K562 (cell line): ENCODE results near the gene KCNJ5. TPM values are rescaled to one million over a fixed set of nuclear protein-coding genes. Genes with fewer than 3 reads are reported as not detected.

Source experiments
- ATAC-seq: fragments of 200-7000 bp; cut with Tn5 transposase; 3 replicates; pipeline ENCODE4 v1.9.1; 2020; ENCODE audit warnings: moderate library complexity
- BruUV-seq: library from RNA; stranded (reverse); fragments of 400-500 nt; replicated peaks from 2 replicates; lab custom pipeline; 2021; lab: Mats Ljungman, UMichigan
- CTCF ChIA-PET: fragments of 300-600 bp; formaldehyde crosslinking; extraction: SDS; loops from one replicate; lab custom pipeline; 2021; ENCODE audit warnings: low intra/inter-chr PET ratio; lab: Yijun Ruan, JAX
- POLR2A ChIA-PET: fragments of 300-600, 350-650 bp; sonication (Branson Sonifier 250); formaldehyde crosslinking; extraction: SDS; loops from one replicate; lab custom pipeline; 2021; ENCODE audit warnings: antibody characterized with exemption, inconsistent platforms; lab: Yijun Ruan, JAX
- DNase-seq, 4 experiments: peaks; one replicate each; pipeline versions ENCODE4 v3.0.0 to v3.0.0-alpha.2; 2011 to 2018; ENCODE audit warnings: low spot score in 3 of 4, mixed read lengths in 3 of 4; ENCODE audit errors: extremely low read depth in 1 of 4
- FAIRE-seq: peaks from 2 replicates; lab custom pipeline; 2011; peaks lifted over from hg19 to GRCh38; lab: Jason Lieb, UNC
- H2AFZ ChIP-seq: 2 replicates; pipeline ENCODE4 v1.6.0; 2011; ENCODE audit warnings: low read depth, low read length, control low read depth, inconsistent platforms
- H3K27ac ChIP-seq: fragments of 200-600 bp; 3 replicates; pipeline ENCODE4 v1.8.0; 2011; ENCODE audit warnings: low read depth, mild to moderate bottlenecking, control low read depth, inconsistent platforms, low read length, moderate library complexity, mixed read lengths; ENCODE audit errors: extremely low read depth
- H3K27me3 ChIP-seq, 2 experiments: fragments of 300-600 bp in 1 of 2; 2 replicates in 1 of 2; 3 replicates in 1 of 2; pipeline versions ENCODE4 v1.6.0 to v1.8.0; 2011; ENCODE audit warnings: inconsistent platforms in 2 of 2, low read length in 2 of 2, mild to moderate bottlenecking in 1 of 2, mixed read lengths in 1 of 2, moderate library complexity in 1 of 2; ENCODE audit not compliant: control insufficient read depth in 2 of 2, insufficient read depth in 2 of 2
- H3K36me3 ChIP-seq: fragments of 300-600 bp; 3 replicates; pipeline ENCODE4 v1.8.0; 2011; ENCODE audit warnings: mild to moderate bottlenecking, low read length, inconsistent platforms; ENCODE audit not compliant: control insufficient read depth, insufficient read depth
- H3K4me1 ChIP-seq, 2 experiments: fragments of 200-600 bp in 1 of 2; replicated peaks in 1 of 2; 2 replicates in 1 of 2; 3 replicates in 1 of 2; pipeline versions ENCODE4 v1.5.1 to v1.8.0; 2011; ENCODE audit warnings: inconsistent platforms in 2 of 2, low read length in 2 of 2, mild to moderate bottlenecking in 1 of 2, mixed read lengths in 1 of 2, moderate library complexity in 1 of 2; ENCODE audit not compliant: control insufficient read depth in 2 of 2, insufficient read depth in 2 of 2
- H3K4me2 ChIP-seq: 2 replicates; pipeline ENCODE4 v1.6.1; 2011; ENCODE audit warnings: low read length, control low read depth, inconsistent platforms, mixed read lengths; ENCODE audit not compliant: insufficient read depth
- H3K4me3 ChIP-seq: fragments of 200-600 bp; sonication (generic), shearing (Covaris generic); 2 replicates; pipeline ENCODE4 v1.5.1; 2016; ENCODE audit warnings: control low read depth, inconsistent platforms
- H3K79me2 ChIP-seq: fragments of 200-600 bp; 3 replicates; pipeline ENCODE4 v1.8.0; 2011; ENCODE audit warnings: low read length, inconsistent platforms; ENCODE audit not compliant: control insufficient read depth, insufficient read depth
- H3K9ac ChIP-seq, 2 experiments: 2 replicates each; pipeline versions ENCODE4 v1.6.0 to v1.6.1; 2011; ENCODE audit warnings: low read depth in 2 of 2, low read length in 2 of 2, control low read depth in 1 of 2, inconsistent platforms in 1 of 2, mild to moderate bottlenecking in 1 of 2, mixed read lengths in 1 of 2; ENCODE audit not compliant: insufficient read depth in 1 of 2
- H3K9me1 ChIP-seq: one replicate; pipeline ENCODE4 v1.6.0; 2011; ENCODE audit warnings: inconsistent platforms, mild to moderate bottlenecking, low read length, moderate library complexity; ENCODE audit not compliant: control insufficient read depth, insufficient read depth
- H3K9me3 ChIP-seq: replicated peaks from 2 replicates; pipeline ENCODE4 v1.5.1; 2011; ENCODE audit warnings: low read depth, low read length, inconsistent platforms; ENCODE audit not compliant: control insufficient read depth, insufficient read depth
- H4K20me1 ChIP-seq: replicated peaks from 2 replicates; pipeline ENCODE4 v1.6.1; 2011; ENCODE audit warnings: low read length, inconsistent platforms, mixed read lengths; ENCODE audit not compliant: control insufficient read depth, insufficient read depth
- CAMTA2 ChIP-seq: fragments of 250-450 bp; sonication (Bioruptor Pico); conservative IDR thresholded peaks from 2 replicates; pipeline ENCODE4 v1.5.1; 2022
- GABPA ChIP-seq: fragments of 200-800 bp; sonication (Bioruptor generic); conservative IDR thresholded peaks from 2 replicates; pipeline ENCODE4 v1.6.1; 2016; ENCODE audit warnings: low read depth, missing genetic modification characterization, missing compliant biosample characterization
- KDM4B ChIP-seq, 2 experiments: fragments of 450-650 bp in 1 of 2; sonication (generic) in 1 of 2; IDR thresholded peaks; 2 replicates each; pipeline ENCODE4 v1.6.1; 2016 to 2017; ENCODE audit warnings: borderline replicate concordance in 2 of 2, antibody characterized with exemption in 1 of 2, low read depth in 1 of 2, mild to moderate bottlenecking in 1 of 2
- MIER1 ChIP-seq: fragments of 450-650 bp; IDR thresholded peaks from 2 replicates; pipeline ENCODE4 v1.6.1; 2016; ENCODE audit warnings: antibody characterized with exemption, mild to moderate bottlenecking, low read depth
- NFE2L1 ChIP-seq: fragments of 450-650 bp; IDR thresholded peaks from 2 replicates; pipeline ENCODE4 v1.6.1; 2016; ENCODE audit warnings: missing genetic modification characterization, low read depth, mild to moderate bottlenecking, missing compliant biosample characterization, moderate library complexity, borderline replicate concordance
- NFYB ChIP-seq: IDR thresholded peaks from 2 replicates; pipeline ENCODE4 v1.6.1; 2011; ENCODE audit warnings: mild to moderate bottlenecking, moderate library complexity; ENCODE audit not compliant: insufficient read length; ENCODE audit errors: extremely low read depth
- NUFIP1 ChIP-seq: fragments of 450-650 bp; IDR thresholded peaks from 2 replicates; pipeline ENCODE4 v1.6.1; 2018; ENCODE audit not compliant: partially characterized antibody
- RB1 ChIP-seq: fragments of 450-650 bp; IDR thresholded peaks from 2 replicates; pipeline ENCODE4 v1.6.1; 2017; ENCODE audit warnings: low read depth, mild to moderate bottlenecking
- ZBTB1 ChIP-seq: sonication (generic); formaldehyde crosslinking; IDR thresholded peaks from 2 replicates; pipeline ENCODE4 v1.8.1; 2023; ENCODE audit warnings: missing genetic modification reagents, low read depth, mild to moderate bottlenecking, borderline replicate concordance
- ZNF512 ChIP-seq: IDR thresholded peaks from 2 replicates; pipeline ENCODE4 v1.6.1; 2016; ENCODE audit warnings: missing genetic modification characterization, missing compliant biosample characterization
- WGBS: fragments of 100-300 bp; shearing (Covaris generic); methylation state at CpG from one replicate; pipeline ENCODE4 v1.1.6; 2016; ENCODE audit warnings: low coverage, mixed read lengths; ENCODE audit not compliant: insufficient coverage; ENCODE audit errors: missing lambda C conversion rate; 5-methylcytosine and 5-hydroxymethylcytosine counted together
- in situ Hi-C: fragments of 300-500 bp; cut with MboI; formaldehyde crosslinking; loops from 4 replicates; pipeline ENCODE4 v1.15.0; 2018; ENCODE audit warnings: inconsistent platforms, mixed read lengths
- intact Hi-C: fragments of 100-400 bp; cut with micrococcal nuclease; formaldehyde crosslinking; loops from 2 replicates; pipeline ENCODE4 v1.14.2; 2022
- polyA plus RNA-seq, 8 experiments: library from polyadenylated mRNA; depleted of rRNA in 4 of 8; stranded (reverse) in 5 of 8; unstranded in 3 of 8; fragments of >200 nt; fragmentation: Nextera tagmentation in 2 of 8; fragmentation: Illumina TruSeq in 1 of 8; extraction: Ambion mirVana in 2 of 8; extraction: Trizol in 1 of 8; gene quantifications; 2 replicates each; pipeline versions ENCODE4 v1.2.1 to v1.2.3, GENCODE V29; 2011 to 2014; ENCODE audit warnings: inconsistent platforms in 1 of 8, missing spikeins in 1 of 8
- total RNA-seq, 7 experiments: library from RNA; depleted of rRNA in 6 of 7; stranded (reverse); fragments of >200 nt in 6 of 7; fragmentation: Illumina TruSeq in 2 of 7; extraction: Trizol in 2 of 7; gene quantifications; 2 replicates each; pipeline versions ENCODE4 v1.2.1 to v1.2.3, GENCODE V29; 2011 to 2021; ENCODE audit warnings: low replicate concordance in 1 of 7

Gene KCNJ5
- total and polyA plus RNA-seq, 9 of the 15 experiments (the other 6 are each of a cell fraction or from before 2014, with no cell fraction given): 0.04 TPM; not detected in 8

GRCh38 chr11:128860571-128861361 lies 30.4 kb upstream of the KCNJ5 start:
- TF ChIP-seq CAMTA2 (CRISPR knock-in tag): no peak
- no peak for TF ChIP-seq ZBTB1 (CRISPR knock-in tag)
- no peak for TF ChIP-seq NFYB
- TF ChIP-seq ZNF512 (tag): no peak
- TF ChIP-seq KDM4B (IDR thresholded peaks at IDR 0.05; ENCODE audit: borderline replicate concordance in 2 of 2, low read depth in 1 of 2): no peak
- no peak for TF ChIP-seq NUFIP1
- no peak for TF ChIP-seq NFE2L1 (tag)
- no peak for TF ChIP-seq GABPA
- TF ChIP-seq RB1: no peak
- TF ChIP-seq MIER1: no peak
- H4K20me1 ChIP-seq: no peaks in the 10 kb centered on the region
- H3K27me3 ChIP-seq: peaks cover 0 to 3% of the 10 kb centered on the region in 2 experiments; a peak in 1 of 5 replicates
- FAIRE-seq (no peak), ATAC-seq (no peak), DNase-seq (no peak)
- H3K9me3 ChIP-seq: no peaks in the 10 kb centered on the region
- in situ Hi-C loops (no loop called here), intact Hi-C loops (no loop called here)
- WGBS: 0% methylated on average over 14 of the region's 16 CpGs
- CTCF ChIA-PET: interaction anchor here (0.7 kb wide), 1 partner anchor 689 kb away, joined by 3 read pairs; no protein-coding TSS in a partner anchor
- BruUV-seq: no TSS peak
- no peak overlapping the region for H2AFZ ChIP-seq
- no peaks in the 10 kb centered on the region for H3K9me1 ChIP-seq
- peaks cover 0 to 4% of the 10 kb centered on the region in 2 experiments; a peak in 2 of 5 replicates for H3K4me1 ChIP-seq
- H3K27ac ChIP-seq: no peak overlapping the region
- H3K36me3 ChIP-seq: no peaks in the 10 kb centered on the region
- no peak overlapping the region for H3K4me2 ChIP-seq
- no peak overlapping the region for H3K4me3 ChIP-seq
- no peaks in the 10 kb centered on the region for H3K79me2 ChIP-seq
- POLR2A ChIA-PET: no interaction called here
- no peak overlapping the region for H3K9ac ChIP-seq
